Esophagus (tissue), 2 donors: Measurements from ENCODE around the gene PAK6. TPM values are rescaled to one million over a fixed set of nuclear protein-coding genes. Genes with fewer than 3 reads are reported as not detected.

Experiments
- H3K27ac ChIP-seq, 2 donors: one replicate each; pipeline ENCODE4 v1.5.1; 2013; ENCODE audit warnings: low read depth in 2 of 2, mild to moderate bottlenecking in 2 of 2, inconsistent platforms in 1 of 2, low read length in 1 of 2, moderate library complexity in 1 of 2
- H3K27me3 ChIP-seq, 2 donors: one replicate each; pipeline ENCODE4 v1.6.1; 2013; ENCODE audit warnings: low read length in 2 of 2, control low read depth in 1 of 2, mild to moderate bottlenecking in 1 of 2; ENCODE audit not compliant: insufficient read depth in 2 of 2, control insufficient read depth in 1 of 2
- H3K36me3 ChIP-seq, 2 donors: one replicate each; pipeline ENCODE4 v1.6.1; 2013; ENCODE audit warnings: low read length in 1 of 2; ENCODE audit not compliant: control insufficient read depth in 2 of 2, insufficient read depth in 2 of 2
- H3K4me1 ChIP-seq, 2 donors: one replicate each; pipeline ENCODE4 v1.6.1; 2013; ENCODE audit warnings: low read length in 1 of 2; ENCODE audit not compliant: control insufficient read depth in 2 of 2, insufficient read depth in 2 of 2
- H3K4me3 ChIP-seq, 2 donors: one replicate each; pipeline ENCODE4 v1.5.1; 2013; ENCODE audit warnings: low read length in 2 of 2, mild to moderate bottlenecking in 2 of 2, low read depth in 1 of 2, moderate library complexity in 1 of 2
- H3K9me3 ChIP-seq, 2 donors: one replicate each; pipeline ENCODE4 v1.6.1; 2013; ENCODE audit warnings: mild to moderate bottlenecking in 2 of 2, low read depth in 1 of 2, low read length in 1 of 2, moderate library complexity in 1 of 2; ENCODE audit not compliant: control insufficient read depth in 2 of 2, insufficient read depth in 1 of 2
- WGBS, 2 donors: extraction: QIAGEN DNeasy Blood & Tissue Kit; methylation state at CpG; one replicate each; pipeline ENCODE4 v1.1.7; 2013; 5-methylcytosine and 5-hydroxymethylcytosine counted together
- polyA plus RNA-seq, 2 donors: library from polyadenylated mRNA; stranded (reverse); fragments of 200-250 nt; gene quantifications; one replicate each; pipeline ENCODE4 v1.2.3, GENCODE V29; 2013
- donor health status: healthy with polysubstance abuse.
- donor health status: Bipolar disorder and iron deficiency.

PAK6 gene
- polyA plus RNA-seq, 2 donors: 14.7 to 16.6 TPM

DNA sequence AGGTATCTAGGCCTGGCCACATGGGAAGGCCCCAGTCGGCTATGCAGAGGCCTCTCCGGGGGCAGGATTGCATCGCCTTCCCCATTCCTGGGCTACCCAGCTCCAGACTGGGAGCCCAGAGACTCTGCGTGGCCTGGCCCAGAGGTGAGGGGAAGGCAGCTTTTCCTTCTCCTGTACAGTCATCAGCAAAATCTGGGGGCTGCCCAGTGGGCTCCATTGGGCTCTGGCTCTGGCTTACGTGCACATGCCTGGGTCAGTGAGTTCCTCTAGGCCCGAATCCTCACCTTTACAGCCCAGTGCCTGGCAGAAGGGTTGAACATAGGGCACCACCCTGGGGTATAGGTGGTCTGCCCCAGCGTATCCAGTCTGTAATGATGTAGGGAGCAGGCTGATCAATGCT lies 47.9 kb downstream of the PAK6 start:
- WGBS, 2 donors: 81 to 84% methylated on average over 7 of the region's 7 CpGs
- Histone ChIP-seq H3K4me3 (no peak overlapping the region), H3K4me1 (peaks cover 5 to 15% of the 10 kb centered on the region in 2 donors)

DNA sequence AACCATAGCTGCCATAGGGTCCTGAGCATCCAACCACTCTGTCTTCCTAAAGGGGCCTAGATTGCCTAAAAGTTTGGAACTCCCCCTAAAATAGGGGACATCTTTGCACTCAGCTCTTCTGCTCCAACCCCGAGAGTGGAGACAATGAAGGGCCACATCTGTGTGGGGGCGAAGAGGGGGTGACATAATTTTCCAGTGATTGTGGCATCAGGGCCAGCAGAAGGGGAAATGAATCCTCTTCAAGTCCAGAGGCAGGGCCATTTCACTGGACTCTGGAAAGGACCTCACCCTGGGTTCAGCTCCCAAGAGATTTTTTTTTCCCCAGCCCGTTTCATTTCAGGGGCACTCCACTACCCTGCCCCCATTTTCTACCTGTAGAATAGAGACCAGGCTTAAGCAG lies 48.6 kb downstream of the PAK6 start:
- Histone ChIP-seq H3K27ac (no peak overlapping the region), H3K9me3 (no peaks in the 10 kb centered on the region), H3K4me3 (no peak overlapping the region), H3K36me3 (no peaks in the 10 kb centered on the region), H3K27me3 (peaks cover 0 to 7% of the 10 kb centered on the region in 2 donors), H3K4me1 (peaks cover 0 to 9% of the 10 kb centered on the region in 2 donors)
- 89 to 92% methylated on average over 3 of the region's 3 CpGs for WGBS, 2 donors

More for the DNA sequence above, 47.9 kb downstream of the PAK6 start:
- Histone ChIP-seq H3K36me3 (no peaks in the 10 kb centered on the region), H3K27ac (no peak overlapping the region), H3K27me3 (peaks cover 0 to 7% of the 10 kb centered on the region in 2 donors), H3K9me3 (no peaks in the 10 kb centered on the region)

DNA sequence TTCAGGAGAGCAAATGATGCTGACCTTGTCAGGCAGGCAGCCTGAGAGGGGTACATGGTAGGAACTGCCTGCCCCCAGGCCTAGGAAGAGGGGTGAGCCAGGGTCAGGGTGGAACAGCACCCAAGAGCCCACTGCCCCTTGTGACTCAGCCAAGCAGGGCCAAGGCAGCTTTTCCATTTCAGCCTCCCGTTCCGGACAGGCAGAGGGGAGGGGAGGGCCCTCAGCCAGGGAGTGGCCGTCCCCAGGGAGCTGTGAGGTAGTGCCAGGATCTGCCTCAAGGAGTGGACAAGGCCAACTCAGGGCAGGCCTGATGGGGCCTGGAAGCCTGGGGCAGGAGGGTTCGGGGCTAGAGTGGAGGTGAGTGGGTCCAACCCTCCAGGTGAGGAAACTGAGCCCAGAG lies 49.1 kb downstream of the PAK6 start:
- Histone ChIP-seq H3K27me3 (peaks cover 0 to 7% of the 10 kb centered on the region in 2 donors), H3K36me3 (no peaks in the 10 kb centered on the region)

DNA sequence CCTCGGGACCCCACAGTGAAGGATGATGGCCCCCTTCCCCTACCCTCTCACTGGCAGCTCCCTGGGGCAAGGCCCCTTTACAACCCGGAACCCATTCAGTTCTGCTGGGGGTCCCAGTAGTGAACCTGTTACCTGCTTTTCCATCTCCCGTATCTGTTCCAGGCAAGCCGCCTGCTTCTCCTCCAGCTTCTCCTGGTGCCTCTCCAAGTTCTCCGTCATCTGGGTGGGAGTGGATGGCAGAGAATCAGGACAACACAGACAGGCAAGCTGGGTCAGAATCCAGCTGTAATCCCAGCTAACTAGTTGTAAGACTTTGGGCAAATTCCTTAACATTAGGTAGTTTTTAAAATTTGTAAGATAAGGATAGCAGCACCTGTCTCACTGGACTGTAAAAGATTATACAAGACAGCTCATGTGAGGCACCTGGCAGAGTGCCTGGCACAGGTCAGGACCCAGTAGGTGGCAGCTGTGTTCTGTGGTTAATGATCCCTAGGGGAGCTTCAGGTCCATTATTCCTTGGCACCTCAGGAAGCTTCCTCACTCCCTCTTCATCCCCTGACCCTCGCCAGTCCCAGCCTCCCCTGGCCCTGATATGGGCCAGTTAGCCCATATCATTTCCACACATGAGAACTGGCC lies 50.4 kb downstream of the PAK6 start:
- no peak overlapping the region for H3K4me3 ChIP-seq
- no peaks in the 10 kb centered on the region for H3K9me3 ChIP-seq
- WGBS, 2 donors: 61 to 69% methylated on average over 6 of the region's 6 CpGs
- H3K27me3 ChIP-seq: no peaks in the 10 kb centered on the region
- no peak overlapping the region for H3K27ac ChIP-seq
- no peaks in the 10 kb centered on the region for H3K36me3 ChIP-seq
- H3K4me1 ChIP-seq: peaks cover 0 to 3% of the 10 kb centered on the region in 2 donors

More for the DNA sequence above, 49.1 kb downstream of the PAK6 start:
- Histone ChIP-seq H3K4me3 (no peak overlapping the region), H3K27ac (no peak overlapping the region), H3K4me1 (peaks cover 0 to 5% of the 10 kb centered on the region in 2 donors), H3K9me3 (no peaks in the 10 kb centered on the region)
- 81 to 85% methylated on average over 4 of the region's 4 CpGs for WGBS, 2 donors

DNA sequence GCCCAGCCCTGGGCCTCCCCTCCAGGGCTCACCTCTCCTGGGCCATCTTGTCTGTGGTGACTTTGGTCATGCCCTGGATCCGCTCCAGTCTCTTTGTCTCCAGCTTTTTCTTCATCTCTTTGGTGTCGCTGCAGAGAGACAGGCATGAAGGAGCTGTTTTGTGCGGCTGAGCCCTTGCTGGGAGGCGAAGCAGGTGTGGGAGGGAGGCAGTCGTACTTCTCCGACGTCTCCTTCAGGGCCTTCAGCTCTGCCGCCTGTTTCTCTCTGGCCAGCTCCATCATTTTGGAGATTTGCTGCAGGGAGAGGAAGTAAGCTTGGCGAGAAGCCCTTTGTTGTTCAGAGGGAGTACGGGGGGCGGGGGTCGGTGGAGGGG lies 51.7 kb downstream of the PAK6 start:
- Histone ChIP-seq H3K36me3 (no peaks in the 10 kb centered on the region), H3K4me1 (peaks cover 0 to 3% of the 10 kb centered on the region in 2 donors), H3K9me3 (no peaks in the 10 kb centered on the region), H3K27me3 (no peaks in the 10 kb centered on the region), H3K27ac (no peak overlapping the region), H3K4me3 (no peak overlapping the region)
- WGBS, 2 donors: 42 to 45% methylated on average over 12 of the region's 12 CpGs

DNA sequence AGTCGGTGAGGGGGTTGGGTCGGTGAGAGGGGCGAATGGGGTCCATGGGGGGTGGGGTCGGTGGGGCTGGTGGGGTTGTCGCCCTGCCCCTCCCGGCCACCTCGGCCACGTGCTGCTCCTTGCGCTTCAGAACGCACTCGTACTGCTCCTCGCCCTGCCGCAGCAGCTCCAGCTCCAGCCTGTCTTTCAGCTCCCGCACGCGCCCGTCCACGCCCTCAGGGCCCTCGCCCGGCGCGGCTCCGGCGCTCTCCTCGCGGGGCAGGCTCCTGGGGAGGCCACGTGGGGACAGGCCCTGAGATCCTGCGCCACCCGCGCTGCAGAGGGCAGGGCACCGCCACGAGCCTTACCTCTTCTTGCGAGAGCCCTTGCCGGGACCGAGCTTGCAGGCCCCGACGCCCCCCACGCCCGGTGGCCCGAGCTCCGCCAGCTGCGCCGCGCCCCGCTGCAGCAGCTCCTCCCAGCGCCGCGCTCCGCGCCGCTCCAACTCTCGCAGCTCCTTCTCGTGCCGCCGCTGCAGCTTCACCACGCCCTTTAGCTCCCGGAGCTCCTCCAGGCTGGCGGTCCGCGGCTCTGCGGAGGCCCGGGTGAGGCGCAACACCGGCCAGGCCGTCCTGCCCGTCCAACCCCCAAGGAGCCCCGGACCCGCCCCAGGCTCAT lies 52.2 kb downstream of the PAK6 start:
- H3K4me1 ChIP-seq: peaks cover 0 to 3% of the 10 kb centered on the region in 2 donors
- WGBS, 2 donors: 20% methylated on average over 47 to 68 of the region's 68 CpGs
- peak overlapping the region; percentile 24 to 26 for H3K4me3 ChIP-seq
- no peaks in the 10 kb centered on the region for H3K27me3 ChIP-seq
- no peaks in the 10 kb centered on the region for H3K36me3 ChIP-seq
- no peak overlapping the region for H3K27ac ChIP-seq
- no peaks in the 10 kb centered on the region for H3K9me3 ChIP-seq

DNA sequence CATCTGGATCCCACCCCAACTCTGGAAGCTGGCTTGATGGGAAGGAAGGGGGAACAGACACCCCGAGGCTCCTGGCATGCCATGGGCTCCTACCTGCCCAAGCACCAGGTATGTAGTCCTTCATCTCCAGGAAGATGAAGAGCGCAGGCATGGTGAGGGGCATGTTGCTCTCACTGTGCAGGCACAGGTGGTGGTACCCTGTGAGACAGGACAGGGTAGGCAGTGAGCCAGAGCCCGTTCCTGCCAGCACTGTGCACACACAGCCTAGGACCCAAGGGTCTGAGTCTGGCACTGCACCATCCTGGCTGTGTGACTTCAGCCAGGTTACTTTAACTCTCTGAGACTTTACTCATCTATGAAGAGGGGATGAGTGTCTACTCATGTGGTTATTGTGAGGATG lies 53.4 kb downstream of the PAK6 start:
- no peaks in the 10 kb centered on the region for H3K27me3 ChIP-seq
- WGBS, 2 donors: 80 to 83% methylated on average over 3 of the region's 3 CpGs
- H3K36me3 ChIP-seq: no peaks in the 10 kb centered on the region
- no peaks in the 10 kb centered on the region for H3K9me3 ChIP-seq
- peaks cover 0 to 3% of the 10 kb centered on the region in 2 donors for H3K4me1 ChIP-seq
- H3K4me3 ChIP-seq: no peak overlapping the region
- no peak overlapping the region for H3K27ac ChIP-seq

DNA sequence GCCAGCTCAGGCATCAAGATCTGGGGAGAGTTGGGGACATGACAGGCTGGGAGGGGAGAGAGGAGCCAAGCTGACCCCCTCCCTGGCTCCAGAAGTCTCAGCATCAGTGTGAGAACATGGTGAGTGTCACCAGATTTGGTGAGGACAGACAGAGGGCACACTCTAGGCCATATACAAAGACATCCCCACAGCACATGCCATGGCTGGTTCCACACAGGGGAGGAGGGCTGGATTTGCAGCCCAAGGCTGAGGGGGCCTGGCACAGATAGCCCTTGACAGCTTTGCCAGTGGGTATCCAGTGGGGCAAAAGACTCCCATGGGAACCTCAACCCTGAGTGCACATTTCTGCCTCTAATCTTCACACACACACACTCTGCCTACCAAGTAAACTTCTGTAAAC lies 54.1 kb downstream of the PAK6 start:
- H3K4me3 ChIP-seq: no peak overlapping the region
- H3K4me1 ChIP-seq: peaks cover 0 to 3% of the 10 kb centered on the region in 2 donors
- no peaks in the 10 kb centered on the region for H3K36me3 ChIP-seq
- H3K27me3 ChIP-seq: no peaks in the 10 kb centered on the region
- H3K27ac ChIP-seq: no peak overlapping the region
- no peaks in the 10 kb centered on the region for H3K9me3 ChIP-seq

DNA sequence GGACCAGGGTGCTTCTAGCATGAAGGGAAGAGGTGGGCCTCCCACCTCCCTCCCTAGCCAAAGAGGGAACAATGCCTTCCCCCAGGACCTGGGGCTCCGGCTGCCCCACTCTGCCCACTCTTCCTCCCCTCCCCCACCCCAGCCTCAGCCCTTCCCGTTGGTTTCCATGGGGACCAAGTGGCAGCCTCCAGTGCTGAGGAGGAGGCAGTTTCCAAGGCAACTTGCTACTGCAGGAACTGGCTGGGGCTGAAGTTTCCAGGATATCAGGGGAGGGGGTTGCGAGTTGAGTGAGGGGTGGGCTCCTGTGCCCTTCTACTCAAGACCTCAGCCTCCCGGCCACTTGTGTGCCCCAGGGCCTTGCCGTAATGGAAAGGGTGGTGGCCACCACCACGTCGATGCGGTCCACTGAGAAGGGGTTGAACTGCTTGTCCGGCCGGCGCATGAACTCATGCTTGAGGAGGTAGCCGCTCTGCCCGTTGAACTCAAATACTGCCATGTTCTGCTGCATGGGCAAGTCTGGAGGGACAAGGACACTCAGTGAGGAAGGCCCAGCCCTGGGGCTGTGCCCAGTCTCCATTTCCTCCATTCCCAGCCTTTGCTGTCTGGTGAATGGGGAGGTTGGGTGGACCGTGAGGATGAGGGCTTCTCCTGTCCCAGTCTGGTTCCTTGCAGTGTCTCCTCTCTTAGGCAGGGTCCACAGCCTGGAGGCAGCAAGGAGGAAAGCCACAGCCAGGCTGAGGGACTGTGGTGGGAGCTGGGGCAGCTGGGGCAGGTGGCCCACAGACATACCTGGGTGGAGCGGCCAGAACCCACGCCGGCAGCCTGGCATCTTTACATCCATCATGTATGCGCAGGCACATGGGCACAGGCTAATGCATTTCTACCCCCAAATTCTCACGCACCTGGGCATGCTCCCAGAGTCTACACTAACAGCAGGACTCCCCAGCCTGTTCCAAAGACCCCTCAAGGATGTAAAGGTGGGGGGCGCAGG lies 55.3 kb downstream of the PAK6 start:
- Histone ChIP-seq H3K4me1 (peaks cover 0 to 3% of the 10 kb centered on the region in 2 donors), H3K36me3 (no peaks in the 10 kb centered on the region), H3K27me3 (no peaks in the 10 kb centered on the region), H3K27ac (no peak overlapping the region), H3K9me3 (peaks cover 0 to 2% of the 10 kb centered on the region in 2 donors), H3K4me3 (no peak overlapping the region)
- WGBS, 2 donors: 88 to 89% methylated on average over 20 of the region's 20 CpGs
